ENCODE results near the gene KRT85. TPM values are rescaled to one million over a fixed set of nuclear protein-coding genes. Genes with fewer than 3 reads are reported as not detected.

The KRT85 gene
- total RNA-seq, 1 donor from 2014 or later = not detected

- Mint-ChIP-seq H3K36me3 (ENCODE audit: unreplicated experiment) (no peaks in the 10 kb centered on the region), H3K27ac (ENCODE audit: unreplicated experiment) (no peak overlapping the region), H3K27me3 (ENCODE audit: unreplicated experiment) (peaks cover 2% of the 10 kb centered on the region), H3K4me1 (ENCODE audit: low read depth, unreplicated experiment) (peaks cover 5% of the 10 kb centered on the region), H3K4me3 (ENCODE audit: unreplicated experiment) (no peak overlapping the region), H3K9me3 (ENCODE audit: unreplicated experiment) (peaks cover 5% of the 10 kb centered on the region)
- no peak for TF ChIP-seq CTCF (IDR thresholded peaks at IDR 0.05; ENCODE audit: partially characterized antibody, unreplicated experiment)
- no peak for DNase-seq
Measured at GRCh38 chr12:52402377-52402776, 35.1 kb upstream of the KRT85 start.

- DNase-seq = no peak
- TF ChIP-seq CTCF (IDR thresholded peaks at IDR 0.05; ENCODE audit: partially characterized antibody, unreplicated experiment) = no peak
- Mint-ChIP-seq H3K4me1 (ENCODE audit: low read depth, unreplicated experiment) (peaks cover 5% of the 10 kb centered on the region), H3K9me3 (ENCODE audit: unreplicated experiment) (peaks cover 4% of the 10 kb centered on the region), H3K36me3 (ENCODE audit: unreplicated experiment) (no peaks in the 10 kb centered on the region), H3K4me3 (ENCODE audit: unreplicated experiment) (no peak overlapping the region), H3K27me3 (ENCODE audit: unreplicated experiment) (peaks cover 2% of the 10 kb centered on the region), H3K27ac (ENCODE audit: unreplicated experiment) (no peak overlapping the region)
Measured at GRCh38 chr12:52401926-52402325, 34.6 kb upstream of the KRT85 start.

GRCh38 chr12:52401526-52401925 is 34.2 kb upstream of the KRT85 start:
- Mint-ChIP-seq H3K27me3 (ENCODE audit: unreplicated experiment) (peaks cover 2% of the 10 kb centered on the region), H3K9me3 (ENCODE audit: unreplicated experiment) (peaks cover 4% of the 10 kb centered on the region), H3K4me3 (ENCODE audit: unreplicated experiment) (no peak overlapping the region), H3K4me1 (ENCODE audit: low read depth, unreplicated experiment) (peaks cover 5% of the 10 kb centered on the region), H3K27ac (ENCODE audit: unreplicated experiment) (no peak overlapping the region), H3K36me3 (ENCODE audit: unreplicated experiment) (no peaks in the 10 kb centered on the region)
- TF ChIP-seq CTCF (IDR thresholded peaks at IDR 0.05; ENCODE audit: partially characterized antibody, unreplicated experiment) = no peak
- DNase-seq = no peak

GRCh38 chr12:52400906-52401305 is 33.6 kb upstream of the KRT85 start:
- Mint-ChIP-seq H3K9me3 (ENCODE audit: unreplicated experiment) (peaks cover 5% of the 10 kb centered on the region), H3K27ac (ENCODE audit: unreplicated experiment) (no peak overlapping the region), H3K27me3 (ENCODE audit: unreplicated experiment) (peaks cover 2% of the 10 kb centered on the region), H3K36me3 (ENCODE audit: unreplicated experiment) (no peaks in the 10 kb centered on the region), H3K4me3 (ENCODE audit: unreplicated experiment) (no peak overlapping the region), H3K4me1 (ENCODE audit: low read depth, unreplicated experiment) (peaks cover 5% of the 10 kb centered on the region)
- no peak for TF ChIP-seq CTCF (IDR thresholded peaks at IDR 0.05; ENCODE audit: partially characterized antibody, unreplicated experiment)
- no peak for DNase-seq

- H3K9me3 Mint-ChIP-seq (ENCODE audit: unreplicated experiment) = peaks cover 7% of the 10 kb centered on the region
- H3K4me1 Mint-ChIP-seq (ENCODE audit: low read depth, unreplicated experiment) = peaks cover 5% of the 10 kb centered on the region
- H3K27me3 Mint-ChIP-seq (ENCODE audit: unreplicated experiment) = no peaks in the 10 kb centered on the region
- H3K27ac Mint-ChIP-seq (ENCODE audit: unreplicated experiment) = no peak overlapping the region
- H3K36me3 Mint-ChIP-seq (ENCODE audit: unreplicated experiment) = no peaks in the 10 kb centered on the region
- H3K4me3 Mint-ChIP-seq (ENCODE audit: unreplicated experiment) = no peak overlapping the region
- DNase-seq = no peak
- no peak for TF ChIP-seq CTCF (IDR thresholded peaks at IDR 0.05; ENCODE audit: partially characterized antibody, unreplicated experiment)
Measured at GRCh38 chr12:52399756-52400155, 32.5 kb upstream of the KRT85 start.

Measured in glutamatergic neuron (in vitro differentiated cells).